GM19395 (cell line): ENCODE data around the gene THSD4.
"Not testable (repeated sequence)": the region's sequence is repeated elsewhere in the genome, so short reads cannot be mapped to it uniquely, and the experiment has no call there.

Experiments used
- ATAC-seq: cut with Tn5 transposase; IDR thresholded peaks from one replicate; pipeline ENCODE4 v1.9.1; 2021; ENCODE audit warnings: mild to moderate bottlenecking, moderate library complexity; ENCODE audit not compliant: unreplicated experiment

The THSD4 gene

DNA sequence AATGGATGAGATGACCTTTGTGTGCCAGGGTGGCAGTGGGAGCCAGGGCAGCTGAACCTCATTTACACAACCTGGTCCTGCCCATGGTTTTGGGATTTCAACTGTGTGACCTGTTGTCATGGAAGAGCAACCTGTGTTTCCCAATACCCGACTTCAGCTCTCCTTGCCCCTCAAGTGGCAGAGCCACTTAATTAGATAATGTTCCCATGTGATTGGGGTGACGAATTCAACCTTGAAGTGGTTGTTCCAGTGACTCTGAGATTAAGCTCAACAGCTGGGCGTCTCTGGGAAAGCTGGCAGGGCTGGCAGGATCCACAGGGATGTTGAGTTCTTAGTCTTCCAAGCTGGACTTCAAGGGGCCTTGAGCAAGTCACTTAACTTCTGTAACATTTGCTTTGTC lies 71.0 kb downstream of the THSD4 start:
- no peak for ATAC-seq

- no peak for ATAC-seq
These were observed 71.8 kb downstream of the THSD4 start for GRCh38 chr15:71187078-71187477.

DNA sequence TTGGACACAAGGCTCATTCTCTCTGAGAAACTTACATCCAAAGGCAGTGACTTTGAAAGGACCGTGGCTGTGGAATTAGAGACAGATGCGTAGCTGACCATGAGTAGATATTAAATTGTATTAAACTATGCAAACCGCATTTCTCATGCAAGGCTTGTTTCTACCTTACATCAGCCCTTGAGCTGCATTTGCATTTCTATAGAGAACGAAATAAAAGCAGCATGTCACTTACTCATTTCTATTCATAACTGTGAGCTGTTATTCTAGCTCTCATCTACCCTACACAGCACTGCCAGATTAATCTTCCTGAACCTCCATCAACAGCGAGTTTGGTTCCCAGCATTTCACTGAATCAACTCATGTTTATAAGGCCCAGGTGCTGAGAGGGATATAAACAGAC lies 72.3 kb downstream of the THSD4 start:
- no peak for ATAC-seq

GRCh38 chr15:71189718-71190117 lies 74.4 kb downstream of the THSD4 start:
- no peak for ATAC-seq

DNA sequence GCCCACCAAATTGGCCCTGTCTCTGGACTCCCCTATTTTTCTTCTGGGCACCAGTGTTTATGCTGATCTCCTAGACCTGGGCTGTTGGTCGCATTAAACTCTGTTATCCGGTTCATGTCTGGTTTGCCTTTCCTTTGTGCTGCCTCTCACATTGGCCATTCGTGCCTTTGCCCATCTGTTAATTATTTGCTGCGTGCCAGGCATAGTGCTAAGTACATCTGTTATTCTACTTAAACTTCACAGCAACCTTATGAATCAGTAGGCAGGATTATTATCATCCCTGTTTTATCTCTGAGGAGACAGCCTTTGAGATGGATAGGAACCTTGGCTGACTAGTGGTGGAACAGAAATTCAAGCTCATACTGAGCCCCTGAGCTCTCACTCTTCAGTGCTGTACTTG lies 76.0 kb downstream of the THSD4 start:
- ATAC-seq = no peak

DNA sequence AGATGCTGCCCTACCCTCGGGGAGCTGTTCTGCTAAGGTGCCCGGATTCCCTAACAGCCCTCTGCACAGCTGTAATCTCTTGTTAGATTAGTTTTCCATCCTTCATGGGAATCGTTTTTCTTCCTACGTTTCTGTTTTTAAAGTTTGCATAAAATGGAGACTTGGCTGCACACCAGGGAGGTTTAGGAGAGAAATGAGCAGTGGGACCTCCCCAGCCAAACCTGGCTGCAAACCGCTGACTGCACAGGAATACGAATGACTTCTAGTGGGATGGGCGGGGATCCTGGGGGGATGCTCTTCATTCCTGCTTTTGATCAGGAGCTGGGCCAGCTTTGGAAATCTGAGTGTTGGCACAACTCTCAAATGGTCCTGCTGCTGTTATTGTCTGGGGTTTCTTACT lies 77.5 kb downstream of the THSD4 start:
- ATAC-seq = no peak

DNA sequence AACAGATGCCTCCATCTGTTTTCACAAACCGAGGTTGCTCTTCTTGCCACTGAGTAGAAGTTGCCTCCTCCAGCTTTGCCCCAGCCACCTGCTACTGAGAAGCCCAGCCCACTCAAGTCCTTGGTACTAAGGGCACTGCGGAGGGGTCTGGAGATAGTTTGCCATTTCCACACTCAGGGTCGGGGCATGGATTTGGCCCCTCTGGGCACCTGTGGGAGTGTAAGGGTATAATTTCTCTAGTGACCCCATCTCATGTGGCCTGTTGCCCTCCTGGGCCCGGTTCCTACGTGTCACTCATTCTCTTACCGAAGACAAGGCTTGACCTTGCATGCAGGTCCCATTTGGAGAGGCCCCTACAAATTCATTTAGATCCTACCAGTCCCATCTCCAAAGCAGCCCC lies 79.0 kb downstream of the THSD4 start:
- ATAC-seq = no peak

DNA sequence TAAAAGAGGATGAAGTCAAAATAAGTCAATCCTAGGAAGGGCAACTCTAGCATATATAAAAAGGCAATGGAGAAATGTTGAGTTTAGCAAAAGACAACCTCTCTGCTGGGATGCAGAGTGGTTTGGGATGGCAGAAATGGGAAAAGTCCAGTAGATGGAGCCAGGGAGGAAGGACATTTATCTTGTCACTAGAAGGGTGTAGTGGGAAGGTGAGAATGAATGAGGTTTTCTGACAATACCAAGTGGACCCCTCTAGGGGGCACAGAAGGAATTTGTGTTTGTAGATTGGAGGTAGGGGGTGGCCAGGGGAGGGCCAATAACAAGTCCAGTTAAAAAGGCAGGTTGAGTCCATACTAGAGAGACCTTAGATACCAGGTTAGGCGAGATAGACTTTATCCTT lies 80.0 kb downstream of the THSD4 start:
- no peak for ATAC-seq

DNA sequence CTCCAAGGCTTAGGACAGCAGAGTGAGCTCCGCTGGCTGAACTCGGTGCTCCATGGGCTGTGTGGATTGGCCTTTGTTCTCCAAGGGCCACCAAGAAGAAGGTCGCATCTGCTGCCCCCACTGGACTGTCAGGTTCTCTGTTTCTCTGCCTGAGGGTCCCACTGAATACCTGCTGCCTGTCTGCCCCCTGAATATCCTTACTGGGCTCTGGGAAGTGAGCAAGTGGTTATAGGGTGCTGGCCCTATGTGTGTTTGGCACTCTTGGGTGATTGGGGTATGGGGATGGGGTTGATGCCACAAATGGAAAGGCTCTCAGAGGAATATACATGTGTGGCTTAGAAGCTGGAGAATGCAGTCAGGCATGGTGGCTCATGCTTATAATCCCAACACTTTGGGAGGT lies 82.3 kb downstream of the THSD4 start:
- no peak for ATAC-seq

DNA sequence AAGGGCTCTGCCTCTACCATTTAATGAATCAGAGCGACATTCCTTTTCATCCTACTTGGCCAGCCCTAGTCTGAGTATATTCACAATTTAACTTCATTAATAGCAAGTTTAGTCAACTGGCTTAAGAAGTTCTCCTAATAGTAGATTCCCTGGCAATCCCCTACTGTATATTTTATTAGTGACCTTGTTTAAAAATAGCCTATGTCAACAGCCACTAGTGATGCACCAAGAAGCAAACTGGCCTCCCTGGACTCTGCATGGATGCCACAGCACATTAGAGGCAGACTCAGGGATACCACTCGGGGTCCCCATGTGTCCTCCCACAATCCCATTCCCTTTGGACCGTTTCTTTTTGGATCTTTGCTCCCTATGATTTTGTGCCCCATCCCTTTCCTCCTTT lies 83.6 kb downstream of the THSD4 start:
- ATAC-seq = no peak

- no peak for ATAC-seq
These were observed 84.4 kb downstream of the THSD4 start for GRCh38 chr15:71199384-71200351.

- no peak for ATAC-seq
These were observed 86.2 kb downstream of the THSD4 start for GRCh38 chr15:71201477-71201876.

GRCh38 chr15:71202712-71203111 lies 87.4 kb downstream of the THSD4 start:
- no peak for ATAC-seq

DNA sequence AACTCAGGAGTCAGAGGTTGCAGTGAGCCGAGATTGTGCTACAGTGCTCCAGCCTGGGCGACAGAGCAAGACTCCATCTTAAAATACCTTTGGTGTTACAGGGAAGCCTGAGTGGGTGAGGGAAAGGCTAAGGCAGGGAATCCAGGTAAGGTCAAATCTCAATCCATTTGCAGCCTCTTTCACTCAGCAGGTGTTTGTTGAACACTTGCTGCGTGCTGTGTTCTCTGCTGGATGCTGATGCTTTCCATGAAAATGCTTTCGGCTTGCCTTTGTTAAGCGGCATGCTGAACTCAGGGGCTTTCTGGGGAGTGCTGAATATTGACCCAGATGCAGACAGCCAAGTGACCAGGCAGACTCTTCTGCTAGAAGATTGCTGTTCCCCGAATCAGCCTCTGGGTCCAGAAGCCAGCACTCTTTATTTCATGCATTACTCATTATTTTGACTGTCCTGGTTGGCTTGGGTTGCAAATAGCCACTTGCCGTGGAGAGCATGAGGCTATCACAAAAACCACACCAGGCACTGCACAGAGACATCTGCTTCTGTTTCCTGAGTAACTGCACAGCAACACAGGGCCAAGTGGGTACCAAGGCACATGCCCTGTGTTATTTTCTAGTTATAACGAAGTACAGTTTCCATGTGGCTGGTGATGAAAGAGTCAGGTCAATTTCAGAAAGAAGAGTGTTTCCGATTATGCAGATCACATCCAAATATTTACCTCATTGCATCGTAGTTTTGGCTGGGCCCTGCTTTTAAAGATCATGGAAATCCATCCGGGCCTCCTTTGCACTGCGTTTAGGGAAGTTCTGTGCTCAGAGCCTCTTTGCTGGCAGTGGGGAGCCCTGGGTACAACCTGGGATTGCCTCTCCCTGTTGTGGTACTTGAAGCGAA lies 88.6 kb downstream of the THSD4 start:
- ATAC-seq = no peak

- no peak for ATAC-seq
These were observed 91.9 kb downstream of the THSD4 start for GRCh38 chr15:71207141-71207540.

DNA sequence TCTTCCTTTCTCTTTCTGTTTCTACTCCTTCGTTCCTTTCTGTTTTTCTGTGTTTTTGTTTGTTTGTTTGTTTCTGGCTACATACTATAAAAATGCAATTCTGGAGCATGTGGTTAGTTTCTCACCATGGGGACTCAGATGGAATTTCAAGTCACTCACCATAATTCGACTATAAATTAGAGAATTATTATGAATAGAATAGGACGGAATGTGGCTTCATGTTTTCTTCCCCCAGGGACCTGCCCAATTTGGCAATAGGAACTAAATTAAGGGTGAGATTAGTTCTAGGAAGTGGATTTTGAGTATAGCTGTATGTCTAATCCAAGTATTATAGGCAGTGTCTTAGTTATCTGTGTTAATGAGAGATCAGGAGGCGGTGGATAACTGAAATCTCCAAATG lies 96.9 kb downstream of the THSD4 start:
- ATAC-seq = no peak

GRCh38 chr15:71213943-71214342 lies 98.7 kb downstream of the THSD4 start:
- not testable (repeated sequence) for ATAC-seq

GRCh38 chr15:71215126-71215894 lies 100.0 kb downstream of the THSD4 start:
- no peak for ATAC-seq

GRCh38 chr15:71218272-71218805 lies 103.1 kb downstream of the THSD4 start:
- no peak for ATAC-seq

DNA sequence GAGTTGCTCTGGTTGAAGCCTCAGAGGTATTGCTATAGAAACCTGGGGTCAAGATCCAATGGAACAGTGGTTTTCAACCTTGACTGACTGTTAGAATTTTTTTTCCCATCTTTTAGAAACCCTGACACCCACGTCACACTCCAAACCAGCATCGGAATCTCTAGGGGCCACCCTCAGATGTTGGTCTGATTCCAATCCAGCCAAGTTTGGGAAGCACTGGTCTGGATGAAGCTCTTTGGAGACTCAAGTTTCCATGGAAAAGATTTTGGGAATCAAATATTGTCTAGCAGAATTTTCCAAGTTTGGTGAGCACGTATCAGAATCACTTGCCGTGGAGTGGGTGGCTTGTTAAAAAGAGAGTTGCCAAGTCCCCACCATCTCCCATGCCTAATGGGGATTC lies 103.8 kb downstream of the THSD4 start:
- ATAC-seq = no peak

DNA sequence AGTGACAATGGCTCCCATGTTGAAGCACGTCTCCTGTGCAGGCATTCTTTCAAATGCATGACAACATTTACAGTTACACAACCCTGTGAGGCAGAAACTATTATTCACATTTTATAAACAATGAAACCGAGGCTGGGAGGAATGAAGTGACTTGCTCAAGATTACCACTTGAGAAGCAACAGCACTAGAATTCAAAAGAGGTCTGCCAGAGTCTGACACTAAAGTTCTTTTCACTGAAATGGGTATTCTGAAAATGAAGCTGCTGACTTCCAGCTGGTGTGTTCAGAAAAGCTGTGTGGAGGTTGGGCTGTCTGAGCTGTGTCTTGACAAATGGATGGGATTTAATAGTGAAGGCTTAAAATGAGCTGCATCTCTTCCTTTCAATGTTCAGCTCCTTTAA lies 104.4 kb downstream of the THSD4 start:
- no peak for ATAC-seq
